NCI-H1930 (cell line): ENCODE data around the gene ALOX5.
"Not testable (repeated sequence)": the region's sequence is repeated elsewhere in the genome, so short reads cannot be mapped to it uniquely, and the experiment has no call there.

Experiments
- DNase-seq, 2 experiments: peaks; one replicate each; lab custom pipeline; 2025; lab: John Stamatoyannopoulos, UW

ALOX5 gene

GRCh38 chr10:45374350-45375052 is 485 bp downstream of the ALOX5 start:
- no peak for DNase-seq

- DNase-seq: no peak
Measured at GRCh38 chr10:45375101-45375500, 1.1 kb downstream of the ALOX5 start.

- DNase-seq: no peak
Measured at GRCh38 chr10:45375716-45376231, 1.8 kb downstream of the ALOX5 start.

DNA sequence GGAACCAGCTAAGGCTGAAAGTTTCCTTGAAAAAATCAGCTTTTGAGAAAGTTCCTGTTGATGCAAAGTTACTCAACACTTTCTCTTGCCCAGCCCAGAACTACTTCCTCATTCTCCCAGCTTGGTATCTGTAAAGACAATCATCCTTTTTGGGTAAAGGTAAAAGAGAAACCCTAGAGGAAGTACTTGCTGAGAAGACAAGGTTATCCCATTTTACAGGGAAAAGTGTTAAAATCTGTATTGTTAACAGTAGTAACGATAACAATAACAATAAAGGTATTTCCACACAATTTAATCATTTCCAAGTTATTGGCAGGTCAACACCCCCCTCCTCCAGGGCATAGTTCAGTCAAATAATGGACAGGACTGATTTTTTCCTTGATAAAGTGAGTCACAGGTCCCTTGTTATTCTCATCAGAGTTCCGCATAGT is 2.4 kb downstream of the ALOX5 start:
- no peak for DNase-seq

GRCh38 chr10:45377321-45377720 is 3.3 kb downstream of the ALOX5 start:
- DNase-seq: no peak

- DNase-seq: no peak
Measured at GRCh38 chr10:45377858-45378257, 3.8 kb downstream of the ALOX5 start.

GRCh38 chr10:45378914-45379726 is 5.1 kb downstream of the ALOX5 start:
- no peak for DNase-seq

GRCh38 chr10:45379891-45380540 is 6.0 kb downstream of the ALOX5 start:
- DNase-seq: no peak

- no peak for DNase-seq
Measured at GRCh38 chr10:45380903-45381620, 7.0 kb downstream of the ALOX5 start.

DNA sequence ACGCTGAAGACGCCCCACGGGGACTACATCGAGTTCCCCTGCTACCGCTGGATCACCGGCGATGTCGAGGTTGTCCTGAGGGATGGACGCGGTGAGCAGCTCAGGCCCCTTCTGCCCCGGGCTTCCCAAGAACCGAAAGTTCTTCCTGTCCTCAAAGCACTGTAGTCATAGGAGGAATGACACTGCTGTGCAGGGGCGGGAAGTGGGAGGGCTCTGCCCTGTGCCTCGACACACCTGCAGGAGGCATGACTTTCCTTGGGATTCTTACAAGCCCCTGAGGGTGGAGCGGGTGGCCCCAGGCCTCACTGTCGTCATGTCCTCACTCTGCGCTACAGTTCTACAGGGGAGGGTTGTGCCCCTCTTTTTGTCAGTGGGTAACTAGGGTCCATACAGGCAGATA is 8.6 kb downstream of the ALOX5 start:
- DNase-seq: no peak

GRCh38 chr10:45383682-45384330 is 9.8 kb downstream of the ALOX5 start:
- DNase-seq: no peak

DNA sequence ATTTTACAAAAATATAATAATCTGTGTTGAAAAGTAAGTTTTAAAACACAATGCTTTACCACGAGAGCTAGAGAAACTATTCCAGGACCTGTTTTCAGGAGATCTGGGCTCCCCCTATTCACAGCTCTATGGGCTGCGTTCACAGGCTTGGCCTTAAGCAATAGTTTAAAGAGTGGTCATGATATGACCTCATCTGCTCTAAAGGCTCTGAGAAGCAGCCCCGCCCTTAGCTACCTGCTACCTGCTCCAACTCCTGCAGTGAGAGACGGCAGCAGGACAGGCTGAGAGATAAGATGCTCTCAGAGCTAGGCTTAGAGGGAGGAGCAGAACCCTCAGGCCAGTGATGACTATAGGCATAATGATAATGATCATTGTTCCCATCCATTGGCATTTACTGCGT is 12.6 kb downstream of the ALOX5 start:
- DNase-seq: no peak

DNA sequence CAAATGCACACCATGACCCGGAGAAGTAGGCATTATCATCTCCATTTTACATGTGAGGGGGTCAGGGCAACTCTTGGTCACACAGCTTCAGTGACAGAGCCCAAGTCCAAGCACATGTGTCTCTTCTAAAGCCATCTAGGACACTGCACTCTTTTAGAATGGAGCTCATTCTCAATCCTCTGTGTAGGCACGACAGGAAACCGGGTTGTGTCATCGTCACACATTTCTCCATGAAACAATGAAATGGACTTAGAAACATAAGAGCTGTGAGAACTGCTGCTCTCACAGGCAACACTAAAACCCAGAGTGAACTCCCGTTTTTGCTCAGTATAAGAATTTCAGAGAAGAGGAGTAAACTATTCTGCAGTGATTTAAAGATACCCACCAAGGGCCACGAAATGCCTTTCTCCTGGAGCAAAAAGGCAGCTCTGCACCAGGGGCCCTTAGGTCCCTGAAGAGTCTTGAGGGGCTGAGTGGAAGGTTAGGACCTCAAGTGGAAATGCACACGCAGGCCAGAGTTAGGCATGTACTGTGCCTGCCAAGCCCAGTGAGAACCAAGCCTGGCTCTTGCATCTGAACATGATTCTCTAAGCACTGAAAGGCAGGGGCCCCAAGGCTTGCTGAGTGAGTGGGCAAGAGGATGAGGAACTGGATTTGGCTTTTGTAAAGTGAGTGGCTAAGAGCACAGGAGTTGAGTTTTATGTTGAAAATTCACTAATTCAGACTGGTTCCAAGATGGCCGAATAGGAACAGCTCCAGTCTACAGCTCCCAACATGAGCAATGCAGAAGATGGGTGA is 13.3 kb downstream of the ALOX5 start:
- DNase-seq: no peak

GRCh38 chr10:45389671-45390070 is 15.7 kb downstream of the ALOX5 start:
- DNase-seq: not testable (repeated sequence)

DNA sequence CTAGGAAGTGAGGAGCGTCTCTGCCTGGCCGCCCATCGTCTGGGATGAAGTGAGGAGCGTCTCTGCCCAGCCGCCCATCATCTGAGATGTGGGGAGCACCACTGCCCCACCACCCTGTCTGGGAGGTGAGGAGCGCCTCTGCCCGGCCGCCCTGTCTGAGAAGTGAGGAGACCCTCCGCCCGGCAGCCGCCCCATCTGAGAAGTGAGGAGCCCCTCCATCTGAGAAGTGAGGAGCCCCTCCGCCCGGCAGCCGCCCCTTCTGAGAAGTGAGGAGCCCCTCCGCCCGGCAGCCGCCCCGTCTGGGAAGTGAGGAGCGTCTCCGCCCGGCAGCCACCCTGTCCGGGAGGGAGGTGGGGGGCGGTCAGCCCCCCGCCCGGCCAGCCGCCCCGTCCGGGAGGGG is 17.6 kb downstream of the ALOX5 start:
- DNase-seq: not testable (repeated sequence)

- no peak for DNase-seq
Measured at GRCh38 chr10:45395554-45395953, 21.5 kb downstream of the ALOX5 start.

- no peak for DNase-seq
Measured at GRCh38 chr10:45398595-45398994, 24.6 kb downstream of the ALOX5 start.

DNA sequence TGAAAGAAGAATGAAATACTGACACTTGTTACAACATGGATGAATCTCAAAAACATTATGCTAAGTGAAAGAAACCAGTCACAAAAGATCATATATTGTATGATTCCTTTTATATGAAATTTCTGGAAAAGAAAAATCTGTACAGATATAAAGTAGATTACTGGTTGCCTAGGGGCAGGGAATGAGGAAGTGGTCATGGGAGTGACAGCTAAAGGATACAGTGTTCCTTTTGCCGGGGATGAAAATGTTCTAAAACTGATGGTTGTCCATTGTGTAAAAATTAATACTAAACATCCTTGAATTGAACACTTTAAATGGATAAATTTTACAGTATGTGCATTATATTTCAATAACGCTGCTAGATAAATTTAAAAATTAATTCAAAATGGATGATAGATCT is 25.1 kb downstream of the ALOX5 start:
- no peak for DNase-seq

- no peak for DNase-seq
Measured at GRCh38 chr10:45403151-45403550, 29.1 kb downstream of the ALOX5 start.

GRCh38 chr10:45404087-45404769 is 30.2 kb downstream of the ALOX5 start:
- no peak for DNase-seq
